ELR (cell line): ENCODE measurements around the gene SNX30.

Experiments used
- DNase-seq: peaks from one replicate; pipeline ENCODE4 v3.0.0-alpha.2; 2015; ENCODE audit warnings: low read depth

The SNX30 gene

DNA sequence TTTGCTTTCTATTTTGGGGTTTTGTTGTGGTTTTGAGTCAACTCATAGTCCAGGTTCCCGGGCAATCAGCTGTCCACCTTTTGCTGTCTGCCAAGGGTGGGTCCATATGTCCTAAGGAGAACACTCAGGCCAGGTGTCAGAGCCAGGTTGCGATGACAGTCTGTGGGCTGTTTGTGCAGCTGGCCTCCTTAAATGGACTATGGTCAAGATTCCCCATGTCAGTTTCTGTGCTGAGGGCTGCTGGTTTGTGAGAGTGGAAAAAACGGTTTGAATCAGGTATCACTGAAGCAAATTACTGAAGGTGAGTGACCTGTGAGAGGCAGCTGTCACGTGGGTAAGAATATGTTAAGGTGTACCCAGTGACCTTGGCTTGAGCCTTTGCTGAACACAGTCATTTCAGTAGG, 33.0 kb downstream of the SNX30 start:
- DNase-seq: no peak

DNA sequence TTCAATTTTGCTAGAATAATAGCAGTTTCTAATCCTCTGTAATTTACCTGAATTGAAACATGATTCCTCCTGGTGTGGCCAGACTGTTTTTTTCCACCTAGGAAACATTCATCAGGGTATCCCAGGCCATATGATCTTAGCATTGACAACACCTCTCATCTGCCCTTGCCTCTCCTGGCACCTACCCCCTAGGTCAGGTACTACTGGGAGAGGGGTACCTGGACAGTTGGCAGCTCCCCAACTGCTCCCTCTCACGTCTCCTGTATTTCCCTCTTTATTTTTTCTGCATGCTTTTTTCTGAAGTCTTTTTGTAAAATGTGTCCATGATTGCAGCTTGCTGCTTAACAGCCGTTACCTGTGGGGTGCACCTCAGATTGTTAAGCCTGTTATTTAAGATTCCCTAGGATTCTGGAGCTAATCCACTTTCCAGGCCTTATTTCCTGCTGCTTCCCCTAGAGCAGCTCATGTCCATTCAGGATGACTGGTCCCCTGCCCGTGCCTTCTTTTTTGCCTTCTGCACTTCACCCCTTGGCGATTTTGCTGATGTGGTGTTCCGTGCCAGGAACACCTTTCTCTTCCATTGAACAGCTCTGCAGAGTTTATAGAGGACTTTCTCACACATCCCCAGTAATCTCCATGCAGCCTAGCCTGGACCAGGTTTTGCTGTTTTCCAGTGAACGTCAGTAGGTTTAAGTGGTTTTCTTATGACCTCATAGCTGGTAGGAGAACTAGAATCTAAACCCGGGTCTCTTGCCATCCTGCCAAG, 33.6 kb downstream of the SNX30 start:
- peak; percentile 33 for DNase-seq

DNA sequence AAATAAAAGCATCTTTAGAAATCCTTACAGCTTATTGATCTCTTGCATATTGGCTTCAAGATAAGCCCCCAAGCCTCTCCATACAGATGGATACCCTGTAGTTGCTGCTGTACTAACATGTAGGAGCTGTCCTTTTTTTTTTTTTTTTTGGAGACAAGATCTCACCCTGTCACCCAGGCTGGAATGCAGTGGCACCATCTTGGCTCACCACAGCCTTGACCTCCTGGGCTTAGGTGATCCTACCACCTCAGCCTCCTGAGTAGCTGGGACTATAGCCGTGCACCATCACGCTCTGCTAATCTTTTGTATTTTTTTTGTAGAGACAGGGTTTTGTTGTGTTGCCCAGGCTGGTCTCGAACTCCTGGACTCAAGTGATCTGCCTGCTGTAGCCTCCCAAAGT, 35.4 kb downstream of the SNX30 start:
- DNase-seq: no peak

DNA sequence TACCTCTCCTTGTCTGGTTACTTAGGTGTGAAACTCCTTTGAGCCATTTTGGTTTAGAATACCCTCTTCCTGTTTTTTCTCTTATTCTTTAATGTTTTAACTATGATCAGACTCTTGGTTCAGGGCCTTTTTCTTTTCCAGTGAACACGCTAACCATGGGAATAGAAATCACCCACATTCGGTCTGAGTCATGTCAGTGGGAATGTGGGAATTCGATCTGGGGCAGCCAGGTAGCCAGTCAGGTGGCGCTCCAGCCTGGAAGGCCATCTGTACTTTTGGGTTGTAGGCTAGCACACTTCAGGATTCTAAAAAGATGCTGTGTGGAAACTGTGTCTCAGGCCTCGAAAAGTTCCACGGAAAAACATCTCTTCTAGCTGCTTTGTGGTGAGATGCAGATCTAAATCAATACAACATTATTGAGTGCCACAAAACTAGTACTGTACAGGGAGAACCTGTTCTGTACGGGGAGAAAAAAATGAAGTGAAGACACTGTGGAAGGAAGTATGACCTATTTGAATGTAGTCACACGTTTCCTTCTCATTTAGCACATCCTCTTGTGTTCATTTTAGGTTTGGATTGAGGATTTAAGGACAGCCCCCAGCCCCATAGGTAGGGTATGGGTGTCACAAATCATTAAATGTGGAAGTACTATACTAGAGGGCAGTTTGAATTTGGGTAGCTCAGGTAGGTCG, 36.4 kb downstream of the SNX30 start:
- no peak for DNase-seq

DNA sequence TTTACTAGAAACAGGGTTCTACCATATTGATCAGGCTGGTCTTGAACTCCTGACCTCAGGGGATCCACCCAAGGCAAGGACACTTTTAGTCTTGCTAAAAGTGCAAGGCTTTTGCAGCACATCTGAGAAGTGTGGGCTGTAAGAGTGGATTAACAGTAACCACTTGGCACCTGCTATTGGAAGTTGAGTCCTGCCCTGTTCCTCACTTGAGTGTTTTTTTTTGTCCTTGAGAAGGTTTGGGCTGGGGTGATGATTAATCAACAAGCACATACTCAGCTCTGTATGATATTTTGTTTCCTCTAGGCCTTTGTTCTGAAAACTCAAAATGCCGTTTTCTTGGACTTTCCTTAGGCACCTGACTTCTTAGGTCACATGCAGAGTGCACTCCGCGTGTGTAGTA, 37.4 kb downstream of the SNX30 start:
- DNase-seq: no peak

DNA sequence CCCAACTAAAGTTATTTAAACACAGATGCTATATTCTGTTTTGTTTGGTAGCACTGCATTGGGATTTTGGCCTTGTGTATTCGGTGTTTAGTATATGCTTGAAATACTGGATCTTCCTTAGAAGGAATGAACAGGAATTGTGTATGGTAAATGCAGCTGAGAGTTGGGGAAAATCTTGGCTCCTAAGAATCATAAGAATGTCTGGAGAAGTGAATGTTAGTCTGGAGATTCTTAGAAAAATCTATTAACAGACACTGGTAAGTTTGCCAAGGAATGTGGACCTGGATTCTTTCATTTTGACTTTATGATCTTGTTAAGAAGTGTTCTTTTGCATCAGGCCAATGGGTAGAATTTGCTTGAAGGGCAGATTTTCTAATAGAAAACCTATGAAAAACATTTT, 38.9 kb downstream of the SNX30 start:
- DNase-seq: no peak

DNA sequence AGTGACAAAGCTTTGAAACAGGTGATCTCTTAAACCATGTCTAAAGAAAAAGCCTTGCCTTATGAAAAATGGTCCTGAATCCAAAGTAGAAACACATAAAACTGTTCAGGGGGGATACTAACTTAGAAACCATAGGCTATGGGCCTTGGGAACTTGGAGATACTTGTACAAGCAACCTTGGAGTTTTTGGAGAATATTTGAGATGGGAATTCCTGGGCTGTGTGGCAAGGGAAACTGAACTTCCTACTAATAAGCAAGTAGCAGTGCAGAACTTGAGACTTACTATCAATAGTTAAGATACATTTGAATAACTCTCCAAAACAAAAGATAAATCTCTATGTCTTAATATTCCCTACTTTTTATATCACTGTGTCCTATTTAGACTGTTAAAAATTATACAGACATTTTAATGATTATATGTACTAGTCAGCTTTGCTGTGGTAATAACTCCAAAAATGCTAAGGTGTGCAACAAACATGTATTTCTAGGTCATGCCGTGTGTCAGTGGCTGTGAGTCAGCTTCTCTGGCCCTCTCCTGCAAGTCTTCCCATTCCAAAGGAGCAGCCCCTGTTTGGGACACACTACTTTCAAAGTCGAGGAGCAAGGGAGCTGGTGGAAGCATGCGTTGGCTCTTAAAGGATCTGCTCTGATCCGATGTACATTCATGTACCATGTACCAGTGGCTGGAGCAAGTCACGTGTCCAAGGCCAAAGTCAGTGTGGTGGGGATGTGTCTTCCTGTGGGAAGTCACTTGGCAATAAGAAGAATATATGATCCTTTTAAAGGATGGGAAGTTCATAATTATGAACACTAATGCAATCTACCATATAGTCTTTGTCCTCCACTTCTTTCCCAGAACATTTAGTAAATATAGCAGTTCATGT, 39.6 kb downstream of the SNX30 start:
- no peak for DNase-seq

DNA sequence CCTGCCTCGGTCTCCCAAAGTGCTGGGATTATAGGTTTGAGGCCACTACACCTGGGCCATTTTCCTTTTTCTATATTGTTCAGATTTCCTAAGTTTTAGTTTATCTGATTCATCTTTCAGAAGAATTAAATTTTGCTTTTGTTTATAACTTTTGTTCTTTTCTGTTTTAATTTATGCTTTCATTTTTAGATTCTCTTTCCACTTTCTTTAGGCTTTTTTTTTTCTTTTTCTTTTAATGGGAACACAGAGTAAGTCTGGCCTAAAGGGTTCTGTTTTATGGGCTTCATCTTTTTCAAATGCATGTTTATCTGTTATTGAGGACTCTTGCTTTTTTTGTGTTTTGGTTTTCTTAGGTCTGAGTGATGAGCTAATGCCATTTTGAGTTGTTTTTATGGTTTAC, 42.1 kb downstream of the SNX30 start:
- DNase-seq: no peak

DNA sequence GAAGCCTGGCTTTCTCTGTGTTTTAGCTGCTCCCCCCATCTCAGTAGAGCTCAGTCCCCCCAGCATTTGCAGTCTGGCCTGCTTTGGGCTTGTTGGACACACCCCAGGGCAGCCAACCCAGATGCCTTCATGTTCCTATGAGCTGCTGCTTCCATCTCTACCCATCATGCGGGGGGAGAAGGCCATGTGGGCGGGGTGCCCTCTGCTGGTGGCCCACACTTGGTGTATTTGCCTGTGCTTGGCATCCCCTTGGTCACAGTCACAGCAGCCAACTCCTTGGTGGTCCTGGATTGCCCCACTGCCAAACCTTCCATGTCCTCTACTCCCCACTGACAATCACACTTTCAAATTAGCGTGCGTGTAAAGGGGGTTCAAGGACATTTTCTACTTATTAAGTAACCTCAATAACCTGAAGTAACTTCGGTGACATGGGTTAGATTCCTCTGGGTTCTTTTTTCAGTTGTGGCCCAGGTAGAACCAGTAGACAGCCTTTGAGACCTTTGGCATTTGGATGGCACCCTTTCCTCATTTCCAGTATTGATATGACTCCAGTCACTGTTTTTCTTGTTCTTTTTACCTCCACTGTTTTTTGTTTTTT, 42.8 kb downstream of the SNX30 start:
- peak; percentile 75 for DNase-seq

DNA sequence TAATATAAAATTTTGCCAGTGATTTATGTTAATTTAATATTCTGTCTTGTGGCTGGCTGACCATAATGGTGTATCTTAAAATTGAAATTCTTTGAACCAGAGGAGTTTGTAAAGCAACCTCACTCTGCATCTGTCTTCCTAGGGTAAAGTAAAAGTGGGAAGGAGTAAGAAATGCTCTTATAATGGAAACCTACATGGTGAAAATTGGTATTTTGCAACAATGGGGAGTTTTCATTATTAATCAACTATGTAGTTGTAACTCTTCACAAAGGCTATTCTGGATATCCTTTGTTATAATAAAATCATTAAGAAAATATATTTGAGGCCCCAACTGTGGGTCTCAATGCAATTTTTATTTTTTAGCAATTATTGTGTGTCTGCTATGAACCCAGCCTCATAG, 44.2 kb downstream of the SNX30 start:
- no peak for DNase-seq

DNA sequence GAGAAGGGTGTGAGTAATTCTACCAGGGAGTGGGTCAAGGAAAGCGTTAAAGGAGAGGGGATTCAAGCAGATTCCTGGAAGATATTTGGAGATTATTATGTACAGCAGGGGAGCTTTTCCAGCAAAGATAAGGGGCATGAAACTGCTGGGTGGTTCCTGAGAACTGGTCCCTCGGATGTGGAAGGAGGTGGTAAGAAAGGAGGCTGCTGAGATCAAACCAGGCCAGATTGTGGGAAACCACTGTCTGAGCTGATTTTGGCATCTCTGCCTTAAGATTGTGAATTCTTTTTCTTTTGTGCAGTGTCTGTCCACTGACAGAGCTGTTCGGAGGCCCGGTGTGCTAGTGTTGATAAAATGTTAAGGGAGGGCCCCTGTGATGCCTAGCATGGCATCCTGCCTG, 45.4 kb downstream of the SNX30 start:
- no peak for DNase-seq

DNA sequence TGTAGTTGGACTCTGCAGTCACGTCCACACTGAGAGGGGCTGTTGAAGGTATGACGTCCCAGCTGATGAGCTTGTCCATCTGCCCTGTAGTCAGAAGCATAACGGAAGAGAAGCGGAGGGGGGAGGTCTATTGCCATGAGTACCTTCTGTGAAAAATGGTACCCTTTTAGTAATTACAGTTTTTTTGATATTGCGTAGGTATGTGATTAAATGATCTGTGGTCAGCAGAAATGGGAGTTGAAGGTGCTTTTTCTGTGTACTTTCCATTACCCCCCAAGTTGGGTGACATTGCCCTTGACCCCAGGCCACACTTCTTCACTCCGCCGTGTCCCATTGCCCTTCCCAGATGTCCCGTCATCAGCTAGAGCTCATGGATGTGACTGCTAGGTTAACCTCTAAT, 45.9 kb downstream of the SNX30 start:
- no peak for DNase-seq

DNA sequence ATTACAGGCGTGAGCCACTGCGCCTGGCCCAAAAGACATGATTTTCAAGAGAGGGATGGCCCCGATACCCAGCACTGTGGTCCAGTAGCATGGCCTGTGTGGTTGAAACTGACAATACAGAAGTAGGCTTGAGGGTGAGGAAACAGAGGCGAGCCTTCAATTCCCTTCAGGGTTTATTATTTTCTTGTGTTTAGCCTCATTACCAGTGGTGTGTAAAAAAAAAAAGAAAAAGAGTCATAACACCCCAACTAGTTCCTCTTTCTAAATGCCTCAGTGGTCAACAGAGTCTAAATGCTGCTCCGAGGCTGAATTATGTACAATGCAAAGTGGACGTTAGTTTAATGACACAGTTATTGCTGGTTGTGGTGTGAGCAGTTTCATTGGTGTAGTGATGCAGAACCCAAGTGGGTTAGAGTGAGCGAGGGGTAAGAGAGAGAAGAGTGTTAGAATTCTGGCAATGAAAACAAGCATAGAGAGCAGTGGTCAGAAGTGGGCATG, 58.8 kb downstream of the SNX30 start:
- no peak for DNase-seq

DNA sequence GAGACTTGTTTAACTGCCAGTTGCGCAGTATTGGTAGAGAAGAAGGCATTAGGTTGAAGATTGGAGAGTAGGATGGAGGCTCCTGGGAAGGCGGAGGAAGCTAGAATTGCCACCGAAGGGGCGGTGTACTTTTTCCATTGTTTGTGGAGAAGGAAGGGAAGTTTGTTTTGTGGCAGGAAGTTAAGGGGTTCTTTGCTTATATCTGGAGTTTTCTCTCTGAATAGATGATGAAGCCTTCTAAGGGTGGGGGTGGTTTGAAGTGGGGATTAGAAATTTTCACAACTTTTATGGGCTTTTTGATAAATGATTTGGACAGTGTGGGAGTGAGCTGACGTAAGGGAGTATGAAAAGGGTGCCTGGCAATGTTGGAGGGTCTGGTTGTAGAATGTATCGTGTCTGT, 59.3 kb downstream of the SNX30 start:
- no peak for DNase-seq

DNA sequence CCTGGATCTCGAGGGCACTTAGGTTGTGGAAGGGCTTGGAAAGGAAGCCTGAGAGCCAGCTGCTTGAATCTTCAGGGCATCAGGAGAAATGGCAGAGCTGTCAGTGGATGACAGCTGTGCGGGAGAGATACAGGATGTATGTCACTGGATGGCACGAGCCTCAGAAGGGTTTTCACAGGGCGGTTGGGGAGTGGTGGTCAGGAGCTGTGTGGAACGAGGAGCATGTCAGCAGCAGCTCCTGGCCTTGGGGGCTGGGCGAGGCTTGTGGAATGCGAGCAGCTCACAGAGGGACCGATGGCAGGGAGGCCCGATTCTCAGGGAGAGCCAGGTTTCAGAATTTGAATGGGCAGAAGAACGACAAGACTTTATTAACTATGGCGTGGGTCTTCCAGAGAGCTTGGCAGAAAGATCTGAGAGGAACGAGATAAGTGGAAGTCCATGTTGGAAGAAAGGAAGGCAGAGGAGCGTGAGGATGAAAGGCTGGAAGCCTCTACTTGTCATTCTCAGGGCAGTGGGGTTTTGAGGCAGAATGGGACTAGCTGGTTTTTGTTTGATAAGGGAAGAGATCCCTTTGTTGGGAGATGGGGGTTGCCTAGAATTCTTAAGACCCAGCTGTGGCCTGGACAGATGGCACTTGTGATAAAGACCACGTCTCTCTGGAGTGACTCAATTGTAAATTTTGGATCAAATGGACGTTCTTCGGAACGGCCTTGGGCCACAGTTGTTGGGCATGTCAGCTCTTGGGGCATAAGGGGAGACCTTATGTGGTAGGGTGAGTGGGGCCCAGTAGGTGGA, 60.3 kb downstream of the SNX30 start:
- DNase-seq: no peak

DNA sequence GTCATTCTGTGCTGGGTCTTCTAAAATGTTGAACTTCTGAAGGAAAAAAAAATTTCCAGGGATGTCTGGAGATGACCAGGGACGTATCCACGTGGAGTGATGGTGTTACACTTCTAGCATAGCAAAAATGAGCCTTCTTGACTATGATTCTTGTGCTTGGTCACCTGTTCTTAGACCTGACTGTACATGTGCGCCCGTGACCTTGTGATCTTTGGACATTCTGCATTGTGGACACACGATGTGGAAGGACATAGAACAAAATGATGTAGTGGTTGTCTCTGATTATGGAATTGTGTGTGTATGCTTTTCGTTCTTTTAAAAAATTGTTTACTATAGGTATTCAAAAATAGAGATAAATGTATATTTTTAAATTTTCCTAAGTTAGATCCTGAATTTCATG, 61.0 kb downstream of the SNX30 start:
- DNase-seq: no peak

DNA sequence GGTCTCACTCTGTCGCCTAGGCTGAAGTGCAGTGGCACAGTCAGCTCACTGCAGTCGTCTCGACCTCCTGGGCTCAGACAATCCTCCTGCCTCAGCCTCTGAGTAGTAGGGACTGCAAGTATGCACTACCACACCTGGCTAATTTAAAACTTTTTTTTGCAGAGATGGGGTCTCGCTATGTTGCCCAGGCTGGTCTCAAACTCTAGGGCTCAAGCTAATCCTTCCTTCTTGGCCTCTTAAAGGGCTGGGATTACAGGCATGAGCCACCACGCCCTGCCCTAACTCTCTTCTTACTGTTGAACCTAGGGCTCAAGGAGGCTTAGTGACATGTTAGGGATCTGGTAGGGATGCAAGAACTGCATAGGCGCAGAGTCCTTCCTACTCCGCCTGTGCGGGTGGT, 65.3 kb downstream of the SNX30 start:
- no peak for DNase-seq

DNA sequence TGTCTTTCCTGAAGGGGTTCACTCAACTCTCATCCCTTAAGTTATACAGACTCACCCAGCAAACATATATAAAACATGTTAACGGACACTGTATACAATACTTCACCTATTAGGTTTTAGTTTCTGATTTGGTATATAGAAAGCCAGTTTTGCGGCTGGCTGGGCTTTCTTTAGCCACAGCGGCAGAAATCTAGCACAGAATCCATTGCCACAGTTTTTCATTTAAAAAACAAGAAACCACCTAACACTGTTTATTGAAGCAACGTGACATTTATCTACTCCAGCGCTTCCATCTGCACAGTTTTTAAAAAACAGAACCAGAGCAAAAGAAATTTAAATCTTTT, 67.3 kb downstream of the SNX30 start:
- DNase-seq: no peak

DNA sequence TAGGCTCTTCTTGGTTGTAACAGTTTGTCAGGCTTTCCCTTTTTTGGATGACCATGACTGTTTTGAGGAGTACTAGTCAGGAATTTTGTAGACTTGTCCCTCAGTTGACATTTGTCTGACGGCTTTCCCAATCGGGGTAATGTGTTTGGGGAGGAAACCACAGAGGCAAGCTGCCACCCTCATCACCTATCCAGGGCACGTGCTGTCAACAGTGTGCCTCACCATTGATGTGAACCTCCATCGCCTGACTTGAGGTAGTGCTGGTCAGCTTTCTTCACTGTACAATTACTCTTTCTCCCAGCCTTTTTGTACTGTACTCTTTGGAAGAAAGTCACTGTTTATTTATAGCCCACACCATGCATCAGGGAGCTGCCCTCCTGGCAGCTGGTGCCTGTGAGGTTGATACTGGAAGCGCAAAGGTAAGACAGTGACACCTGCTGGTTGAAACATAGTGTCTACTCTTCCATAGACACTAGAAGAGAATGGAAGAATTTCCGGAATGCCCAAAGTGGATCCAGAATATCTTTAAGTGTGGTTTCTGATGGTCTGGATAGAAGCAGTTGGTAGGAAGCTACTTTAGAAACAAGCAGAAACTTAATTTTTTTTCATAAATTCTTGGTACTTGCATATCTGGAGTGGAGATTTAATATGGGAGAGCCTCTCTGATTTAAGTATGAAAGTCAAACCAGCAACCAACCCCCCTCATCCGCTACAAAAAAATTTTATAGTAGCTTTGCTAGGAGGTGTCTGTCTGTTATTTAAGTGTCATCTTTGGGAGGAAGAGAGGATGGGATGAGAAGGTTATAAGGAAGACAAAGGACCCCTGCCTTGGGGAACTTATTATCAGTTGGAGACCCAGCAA, 69.3 kb downstream of the SNX30 start:
- peak; percentile 72 for DNase-seq

DNA sequence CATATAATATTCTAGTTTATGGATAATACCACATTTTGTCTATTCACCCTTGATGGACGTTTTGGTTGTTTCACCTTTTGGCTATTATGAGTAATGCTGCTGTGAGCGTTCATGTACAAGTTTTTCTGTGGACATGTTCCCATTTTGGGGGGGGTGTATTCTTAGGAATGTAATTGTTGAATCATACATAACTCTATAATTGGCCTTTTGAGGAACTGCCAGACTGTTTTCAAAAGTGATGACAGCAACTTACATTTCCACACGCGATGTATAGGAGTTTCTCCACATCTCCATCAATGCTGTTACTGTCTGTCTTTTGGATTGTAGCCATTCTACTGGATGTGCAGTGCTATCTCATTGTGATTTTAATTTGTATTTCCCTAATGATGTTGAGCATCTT, 70.3 kb downstream of the SNX30 start:
- DNase-seq: peak; percentile 47

DNA sequence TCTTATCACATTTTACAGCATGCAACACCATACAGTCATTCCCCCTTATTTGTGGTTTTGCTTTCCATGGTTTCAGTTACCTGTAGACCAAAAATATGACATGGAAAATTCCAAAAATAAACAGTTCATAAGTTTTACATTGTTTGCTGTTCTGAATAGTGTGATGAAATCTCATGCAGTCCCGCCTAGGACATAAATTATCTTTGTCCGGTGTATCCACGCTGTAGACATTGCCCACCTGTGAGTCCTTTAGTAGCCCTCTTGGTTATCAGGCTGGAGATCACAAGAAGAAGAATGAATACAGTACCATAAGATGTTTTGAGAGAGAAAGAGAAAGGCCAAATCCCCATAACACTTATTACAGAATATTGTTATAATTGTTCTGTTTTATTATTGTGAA, 72.1 kb downstream of the SNX30 start:
- no peak for DNase-seq
